GM21447 (cell line): ENCODE measurements around the gene RABGAP1L.
"Not testable (repeated sequence)": the region's sequence is repeated elsewhere in the genome, so short reads cannot be mapped to it uniquely, and the experiment has no call there.

Source experiments
- ATAC-seq: cut with Tn5 transposase; IDR thresholded peaks from one replicate; pipeline ENCODE4 v1.9.1; 2021; ENCODE audit not compliant: unreplicated experiment

RABGAP1L gene

DNA sequence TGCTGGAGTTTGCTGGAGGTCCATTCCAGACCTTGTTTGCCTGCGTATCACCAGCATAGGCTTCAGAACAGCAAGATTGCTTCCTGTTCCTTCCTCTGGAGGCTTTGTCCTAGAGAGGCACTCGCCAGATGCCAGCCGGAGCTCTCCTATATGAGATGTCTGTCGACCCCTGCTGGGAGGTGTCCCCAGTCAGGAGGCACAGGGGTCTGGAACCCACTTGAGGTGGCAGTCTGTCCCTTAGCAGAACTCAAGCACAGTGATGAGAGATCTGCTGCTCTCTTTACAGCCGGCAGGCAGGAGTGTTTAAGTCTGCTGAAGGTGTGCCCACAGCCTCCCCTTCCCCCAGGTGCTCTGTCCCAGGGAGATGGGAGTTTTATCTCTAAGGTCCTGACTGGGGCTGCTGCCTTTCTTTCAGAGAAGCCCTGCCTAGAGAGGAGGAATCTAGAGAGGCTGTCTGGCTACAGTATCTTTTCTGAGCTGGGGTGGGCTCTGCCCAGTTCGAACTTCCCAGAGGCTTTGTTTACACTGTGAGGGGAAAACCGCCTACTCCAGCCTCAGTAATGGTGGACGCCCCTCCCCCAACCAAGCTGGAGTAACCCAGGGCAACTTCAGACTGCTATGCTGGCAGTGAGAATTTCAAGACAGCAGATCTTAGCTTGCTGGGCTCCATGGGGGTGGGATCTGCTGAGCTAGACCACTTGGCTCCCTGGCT, 493.4 kb downstream of the RABGAP1L start:
- ATAC-seq = no peak

DNA sequence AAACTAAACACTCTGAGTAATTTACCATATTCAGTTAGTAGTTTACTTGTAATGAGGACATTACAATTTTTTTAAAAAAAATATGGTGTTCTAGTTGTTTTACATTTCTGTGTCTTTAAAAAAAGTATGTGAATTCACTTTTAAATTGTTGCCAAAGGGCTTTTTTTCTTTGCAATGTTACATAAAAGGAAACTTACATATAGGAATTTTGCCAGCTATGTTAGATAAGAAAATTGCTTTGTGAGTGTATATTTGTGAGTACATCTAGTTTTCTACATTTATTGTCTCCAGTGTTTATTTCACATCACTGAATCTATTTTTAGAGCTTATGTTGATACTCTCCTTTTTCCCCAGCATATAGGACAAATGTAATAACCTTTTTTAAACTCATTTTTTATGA, 495.2 kb downstream of the RABGAP1L start:
- ATAC-seq = no peak

DNA sequence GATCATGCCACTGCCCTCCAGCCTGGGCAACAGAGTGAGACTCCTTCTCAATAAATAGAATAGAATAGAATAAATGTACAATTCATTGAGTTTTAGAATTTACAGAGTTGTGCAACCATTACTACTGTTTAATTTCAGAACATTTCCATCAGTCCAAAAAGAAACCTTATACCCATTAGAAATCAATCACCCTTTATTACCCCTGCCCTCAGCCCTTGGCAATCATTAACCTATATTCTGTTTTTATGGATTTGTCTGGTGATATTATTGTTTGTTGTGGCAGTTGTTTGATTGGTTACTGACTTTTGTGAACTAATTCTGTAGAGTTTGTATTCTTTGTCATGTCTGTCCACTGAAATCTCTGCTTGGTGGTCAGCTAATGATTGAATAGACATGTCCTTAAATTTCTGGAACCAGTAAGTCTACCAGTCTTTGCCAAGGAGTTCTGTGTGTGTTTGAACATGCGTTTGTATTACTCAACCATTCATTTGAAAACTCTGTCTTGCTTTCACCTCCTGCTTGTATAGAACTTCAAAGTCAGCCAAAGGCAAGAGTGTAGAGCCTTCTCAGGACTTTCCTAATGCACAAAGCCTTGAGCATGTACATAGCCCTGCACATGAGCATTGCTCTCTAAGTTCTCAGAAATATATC, 497.2 kb downstream of the RABGAP1L start:
- ATAC-seq = no peak

DNA sequence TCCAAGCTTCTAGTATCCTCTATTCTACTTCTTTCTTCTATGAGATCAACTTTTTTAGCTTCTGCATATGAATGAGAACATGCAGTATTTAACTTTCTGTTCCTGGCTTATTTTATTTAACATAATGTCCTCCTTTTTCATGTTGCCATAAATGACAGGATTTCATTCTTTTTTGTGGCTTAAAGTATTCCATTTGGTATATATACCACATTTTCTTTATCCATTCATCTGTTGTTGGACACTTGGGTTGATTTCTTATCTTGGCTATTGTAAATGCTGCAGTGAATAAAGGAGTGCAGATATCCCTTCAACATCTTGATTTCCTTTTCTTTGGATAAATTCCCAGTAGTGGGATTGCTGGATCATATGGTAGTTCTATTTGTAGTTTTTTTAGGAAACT, 498.1 kb downstream of the RABGAP1L start:
- ATAC-seq = no peak

DNA sequence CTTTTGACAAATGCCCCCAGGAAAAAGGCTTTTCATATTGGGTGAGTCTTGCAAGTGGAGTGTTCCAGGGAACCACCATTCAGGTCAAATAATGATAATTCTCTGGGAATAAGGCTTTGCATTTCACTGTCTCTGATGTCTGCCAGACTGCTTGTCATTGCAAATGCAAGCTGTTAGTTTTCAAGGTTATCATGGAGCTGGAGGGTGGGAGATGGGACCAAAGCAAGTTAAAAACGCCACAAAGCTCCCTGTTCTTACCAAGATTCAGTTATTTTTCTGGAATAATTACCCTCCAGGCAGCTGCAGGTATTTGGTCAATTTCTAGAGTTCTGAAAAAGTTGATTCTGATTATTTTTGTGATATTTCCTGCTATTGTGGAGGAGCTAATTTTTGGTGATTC, 498.6 kb downstream of the RABGAP1L start:
- ATAC-seq = no peak

DNA sequence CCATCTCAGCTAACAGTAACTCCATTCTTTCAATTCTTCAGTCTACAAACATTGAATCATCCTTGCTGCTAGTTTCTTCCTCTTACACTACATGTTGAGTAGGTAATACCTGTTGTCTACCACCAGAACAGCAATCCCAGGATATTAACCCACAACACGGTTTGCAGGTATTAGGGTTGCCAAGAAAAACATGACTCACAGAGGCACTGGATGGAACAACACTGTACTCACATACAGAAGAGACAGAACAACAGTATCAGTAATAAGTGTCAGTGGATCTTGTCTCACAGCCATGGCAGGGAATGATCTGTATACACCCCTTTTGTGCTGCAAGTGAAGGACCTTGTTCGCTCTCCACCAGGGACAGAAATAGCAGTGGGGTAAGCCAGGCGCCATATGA, 500.5 kb downstream of the RABGAP1L start:
- no peak for ATAC-seq

DNA sequence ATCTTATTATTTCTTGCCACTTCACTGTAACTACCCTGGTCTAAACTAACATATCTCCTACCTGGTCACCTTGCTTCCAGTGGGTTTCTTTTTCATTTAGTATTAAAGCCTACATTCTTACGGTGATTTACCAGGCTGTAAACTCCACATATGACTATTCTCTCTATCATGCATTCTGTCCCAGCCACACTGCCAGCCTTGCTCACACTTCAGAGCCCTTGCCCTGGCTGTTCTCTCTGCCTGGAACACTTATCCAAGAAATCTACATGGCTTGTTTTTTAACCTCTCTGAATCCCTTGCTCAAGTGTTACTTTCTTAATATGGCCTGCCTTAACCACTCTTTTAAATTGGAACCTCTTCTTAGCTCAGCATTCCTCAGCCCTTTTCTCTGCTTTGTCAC, 501.2 kb downstream of the RABGAP1L start:
- no peak for ATAC-seq

DNA sequence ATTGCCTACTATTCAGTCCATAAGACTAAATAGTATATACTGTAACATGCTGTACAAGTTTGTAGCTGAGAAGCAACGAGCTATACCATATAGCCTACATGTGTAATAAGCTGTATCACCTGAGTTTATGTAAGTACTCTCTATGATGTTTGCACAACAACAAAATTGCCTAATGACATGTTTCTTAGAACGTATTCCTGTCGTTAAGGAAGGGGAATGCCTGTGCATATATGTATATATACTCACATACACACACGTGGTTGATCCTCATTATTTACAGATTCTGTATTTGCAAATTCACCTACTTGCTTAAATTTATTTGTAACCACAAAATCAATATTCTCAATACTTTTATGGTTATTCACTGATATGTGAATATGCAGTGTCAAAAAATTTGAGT, 504.0 kb downstream of the RABGAP1L start:
- ATAC-seq = no peak

DNA sequence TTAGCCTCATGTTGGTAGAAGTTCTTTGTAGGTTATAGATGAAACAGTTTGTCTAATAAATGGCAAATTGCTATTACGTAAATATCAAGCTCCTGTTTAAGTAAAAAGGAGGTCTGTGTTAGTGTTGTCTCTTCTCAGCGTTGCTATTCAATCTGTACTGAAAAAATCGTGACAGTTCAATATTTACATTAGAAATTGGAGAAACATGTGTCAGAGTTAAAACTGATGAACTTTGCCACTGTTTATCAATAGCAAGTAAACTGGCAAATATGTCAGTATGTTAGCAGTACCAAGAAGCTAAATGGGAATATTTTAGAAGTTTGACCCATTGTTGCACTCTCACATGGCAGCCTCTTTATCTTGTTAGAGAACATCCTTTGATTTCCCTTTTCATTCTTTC, 506.9 kb downstream of the RABGAP1L start:
- ATAC-seq = no peak

DNA sequence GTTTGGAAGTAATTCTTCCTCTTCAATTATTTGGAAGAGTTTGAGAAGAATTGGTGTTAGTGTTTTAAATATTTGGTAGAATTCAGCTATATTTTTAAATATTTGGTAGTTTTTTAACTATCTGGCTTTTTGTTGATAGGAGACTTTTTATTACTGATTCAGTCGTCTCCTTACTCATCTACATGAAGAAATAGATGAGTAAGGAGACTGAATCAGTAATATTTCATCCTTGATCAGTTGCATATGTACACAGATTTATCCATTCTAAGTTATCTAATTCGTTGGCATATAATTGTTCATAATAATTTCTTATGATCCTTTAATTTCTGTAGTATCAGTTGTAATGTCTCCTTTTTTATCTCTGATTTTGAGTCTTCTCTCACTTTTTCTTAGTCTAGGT, 512.5 kb downstream of the RABGAP1L start:
- ATAC-seq = no peak

DNA sequence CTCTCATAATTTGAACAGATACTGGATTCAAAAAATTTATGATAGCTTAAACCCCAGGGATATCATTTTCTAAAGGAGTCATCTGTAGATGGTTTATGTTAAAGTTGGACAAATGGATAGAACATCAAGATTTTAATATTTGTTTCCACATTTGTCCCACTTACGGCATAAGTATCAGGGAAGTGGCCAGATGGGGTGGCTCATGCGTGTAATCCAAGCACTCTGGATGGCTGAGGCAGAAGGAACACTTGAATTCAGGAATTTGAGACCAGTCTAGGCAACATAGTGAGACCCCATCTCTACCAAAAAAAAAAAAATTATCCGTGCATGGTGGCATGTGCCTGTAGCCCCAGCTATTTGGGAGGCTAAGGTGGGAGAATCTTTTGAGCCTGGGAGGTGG, 517.5 kb downstream of the RABGAP1L start:
- ATAC-seq = no peak

DNA sequence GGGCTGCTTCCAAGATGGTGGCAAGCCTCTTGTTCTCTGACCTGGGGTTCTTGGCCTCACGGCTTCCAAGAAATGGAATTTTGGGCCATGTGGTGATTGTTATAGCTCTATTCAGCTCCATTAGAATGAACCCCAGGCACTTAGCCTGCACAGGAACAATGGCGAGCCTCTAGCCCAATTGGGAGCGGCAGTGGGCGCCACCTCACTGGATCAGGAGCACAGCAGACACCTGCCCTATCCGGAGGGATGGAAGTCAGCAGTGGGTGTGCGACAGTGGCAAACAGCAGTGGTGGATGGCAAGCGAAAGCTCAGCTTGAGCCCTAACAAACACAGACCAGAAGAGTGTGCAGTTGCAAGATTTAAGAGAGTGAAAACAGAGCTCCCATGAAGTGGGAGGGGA, 519.3 kb downstream of the RABGAP1L start:
- no peak for ATAC-seq

DNA sequence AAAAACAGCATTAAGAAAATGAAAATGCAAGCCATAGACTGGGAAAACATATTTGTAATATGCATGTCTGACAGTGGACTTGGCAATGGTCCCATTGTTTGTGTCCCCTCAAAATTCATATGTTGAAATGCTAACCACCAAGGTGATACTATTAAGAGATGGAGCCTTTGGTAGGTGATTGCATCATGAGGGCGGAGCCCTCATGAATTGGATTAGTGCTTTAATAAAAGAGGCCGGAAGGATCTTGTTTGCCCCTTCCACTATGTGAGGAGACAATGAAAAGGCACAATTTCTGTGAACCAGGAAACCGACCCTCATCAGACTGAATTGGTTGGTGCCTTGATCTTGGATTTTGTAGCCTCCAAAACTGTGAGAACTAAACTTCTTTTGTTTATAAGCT, 520.8 kb downstream of the RABGAP1L start:
- ATAC-seq = no peak

DNA sequence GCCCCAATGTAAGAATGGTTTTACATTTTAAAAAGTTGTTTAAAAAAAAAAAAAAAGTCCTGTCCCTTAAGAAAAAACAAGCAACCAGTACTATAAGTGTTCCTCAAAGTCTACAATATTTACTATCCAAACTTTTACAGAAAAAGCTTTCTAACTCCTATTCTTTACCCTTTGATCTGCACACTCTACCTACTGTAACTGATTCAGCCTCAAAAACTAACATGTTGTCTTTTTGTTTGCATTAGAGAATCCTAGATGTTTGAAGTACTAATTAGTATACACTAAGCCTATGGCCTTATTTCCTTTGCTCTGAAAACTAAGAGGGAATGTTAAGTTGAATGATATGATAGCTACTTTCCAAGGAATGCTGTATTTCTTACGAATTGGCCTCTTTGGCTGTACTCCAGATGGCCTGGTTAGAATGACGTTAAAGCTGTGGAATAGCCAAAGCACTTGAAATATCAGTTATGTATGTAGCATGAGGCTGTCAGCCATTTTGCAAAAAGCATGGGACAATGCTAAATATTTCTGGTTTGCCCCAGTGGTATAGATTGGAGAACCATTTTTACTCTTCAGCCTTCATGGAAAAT, 523.2 kb downstream of the RABGAP1L start:
- ATAC-seq = no peak

DNA sequence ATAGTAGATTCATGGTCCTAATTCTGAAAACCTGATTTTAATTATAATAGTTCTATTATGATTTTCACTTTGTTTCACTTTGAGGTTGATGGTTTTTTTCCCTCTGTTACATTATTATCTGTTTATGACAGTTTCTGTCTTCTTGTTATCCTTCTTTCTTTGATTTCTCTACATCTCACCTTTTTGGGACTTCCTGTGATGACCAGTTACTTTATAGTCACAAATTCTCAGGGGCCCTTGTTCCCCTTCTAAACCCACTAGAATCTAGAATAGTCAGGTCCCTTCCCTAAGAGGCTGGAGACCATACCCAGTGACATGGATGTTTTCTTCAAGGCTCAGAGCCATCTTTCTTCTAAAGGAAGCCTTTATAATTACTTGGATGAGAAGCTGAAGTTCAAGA, 526.9 kb downstream of the RABGAP1L start:
- no peak for ATAC-seq

DNA sequence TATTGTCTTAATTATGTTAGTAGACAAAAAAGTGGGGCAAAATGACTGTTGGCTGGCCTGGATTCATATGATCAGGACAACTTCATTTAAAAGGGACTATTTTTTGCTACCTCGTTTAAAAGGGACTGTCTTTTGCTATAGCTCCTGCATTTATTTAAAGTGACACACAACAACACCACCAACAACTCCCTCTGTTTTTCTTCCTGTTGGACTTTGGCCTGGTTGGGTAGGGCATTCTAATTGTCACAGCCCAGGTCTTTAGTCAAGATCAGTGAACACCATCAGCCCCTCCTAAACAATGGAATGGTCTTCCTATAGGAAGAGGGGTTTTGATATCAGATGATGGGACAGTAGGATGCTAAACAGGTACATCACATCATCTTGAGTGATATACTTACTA, 530.2 kb downstream of the RABGAP1L start:
- no peak for ATAC-seq

DNA sequence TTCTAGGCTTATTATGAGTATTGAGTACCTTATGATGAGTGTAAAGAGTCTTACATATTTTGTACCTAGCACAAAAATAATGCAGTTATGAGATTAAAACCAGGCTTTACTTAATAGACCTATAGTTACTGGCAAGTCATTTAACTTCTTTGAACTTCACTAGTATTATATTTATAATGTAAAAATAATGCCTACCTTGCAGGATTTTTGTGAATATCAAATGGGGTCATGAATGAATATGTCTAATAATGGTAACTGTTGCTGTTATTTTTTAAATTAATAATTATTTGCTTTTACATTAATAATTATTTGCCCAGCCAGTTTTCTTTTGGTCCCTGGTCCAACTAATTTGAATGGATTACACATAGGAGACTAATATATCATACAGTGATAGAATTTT, 530.9 kb downstream of the RABGAP1L start:
- ATAC-seq = no peak

DNA sequence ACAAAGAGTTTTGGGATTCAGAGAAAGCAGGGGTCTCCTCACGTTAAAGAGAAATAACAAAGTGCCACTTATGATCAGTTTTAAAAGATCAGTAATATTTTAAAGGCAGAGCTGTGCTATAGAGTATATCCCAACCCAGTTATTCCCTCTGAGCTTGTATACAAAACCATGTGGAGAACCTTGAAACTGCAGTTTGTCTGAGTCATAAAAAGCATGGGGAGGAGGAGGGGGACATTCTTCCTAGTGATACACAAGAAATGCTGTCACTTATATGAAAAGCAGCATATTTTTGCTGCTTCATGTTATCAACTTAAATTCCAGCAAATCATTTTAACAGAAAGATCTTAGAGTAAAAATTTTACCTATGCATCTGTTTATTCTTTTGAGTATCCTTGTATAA, 533.0 kb downstream of the RABGAP1L start:
- no peak for ATAC-seq

DNA sequence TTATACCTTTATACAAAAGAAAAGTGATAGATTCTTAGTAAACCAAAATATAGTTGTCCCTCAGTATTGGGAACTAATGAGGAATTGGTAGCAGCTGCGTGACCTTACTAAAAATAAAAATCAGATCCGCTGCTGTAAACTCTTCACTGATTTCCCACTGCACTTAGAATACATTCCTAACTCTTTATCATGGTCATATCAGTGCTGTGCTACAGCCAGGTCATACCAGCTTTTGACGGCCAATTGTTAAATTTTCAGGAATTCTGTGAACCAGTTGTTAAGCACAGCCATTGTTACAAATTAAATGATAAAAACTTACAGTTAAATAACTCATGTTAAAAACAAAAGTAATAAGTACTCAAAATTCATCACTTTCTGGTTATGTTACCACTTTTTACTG, 533.8 kb downstream of the RABGAP1L start:
- ATAC-seq = no peak

DNA sequence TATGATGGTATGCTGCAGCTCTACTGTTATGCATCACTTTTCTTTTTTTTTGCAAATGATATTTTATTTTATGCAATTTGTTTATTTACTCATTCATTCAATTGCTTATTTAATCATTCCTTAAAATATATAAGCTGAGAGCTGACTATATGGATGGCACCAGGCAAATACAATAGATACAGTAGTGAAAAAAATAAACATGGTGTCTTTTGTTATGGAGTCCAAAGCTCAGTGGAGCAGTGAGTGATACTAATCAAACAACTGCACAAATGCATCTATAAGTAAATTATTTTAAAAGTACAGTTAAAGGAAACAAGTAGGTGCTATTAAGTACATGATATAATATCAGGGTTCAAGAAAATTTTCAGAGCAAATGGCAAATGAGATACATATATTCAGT, 534.2 kb downstream of the RABGAP1L start:
- not testable (repeated sequence) for ATAC-seq

DNA sequence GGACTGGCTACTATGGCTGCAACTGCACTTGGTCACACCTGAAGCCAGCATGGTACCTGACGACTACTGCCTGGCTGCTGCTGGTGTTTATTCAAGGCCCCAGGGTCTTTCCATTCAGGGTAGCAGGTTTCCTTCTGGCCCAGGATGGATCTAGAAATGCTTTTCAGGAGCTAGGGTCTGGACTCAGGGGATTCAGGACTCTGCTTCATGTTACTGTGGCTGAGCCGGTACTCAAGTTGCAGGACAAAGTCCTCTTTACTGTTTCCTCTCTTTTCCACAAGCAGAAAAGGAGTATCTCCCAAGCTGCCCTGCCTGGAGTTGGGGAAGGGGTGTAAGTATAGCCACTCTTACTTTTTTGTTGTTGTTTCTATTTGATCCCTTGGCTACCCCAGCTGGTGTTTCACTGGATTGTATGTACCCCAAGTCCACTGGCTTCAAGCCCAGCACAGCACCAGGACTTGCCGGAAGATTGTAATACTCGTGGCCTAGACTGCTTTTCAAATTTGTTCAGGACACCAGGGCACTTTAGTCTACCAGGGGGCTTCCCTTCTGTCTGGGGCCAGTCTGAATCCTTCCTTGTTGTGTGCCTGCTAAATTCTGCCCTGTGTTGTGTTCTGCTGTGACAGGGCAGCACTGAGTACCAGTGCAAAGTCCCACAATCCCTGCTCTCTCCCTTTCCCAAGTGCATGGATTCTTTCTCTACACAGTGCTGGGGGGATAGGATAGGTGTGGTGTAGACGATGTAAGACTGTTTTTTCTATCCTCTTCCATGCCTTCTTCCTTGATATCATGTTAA, 536.9 kb downstream of the RABGAP1L start:
- ATAC-seq = no peak

DNA sequence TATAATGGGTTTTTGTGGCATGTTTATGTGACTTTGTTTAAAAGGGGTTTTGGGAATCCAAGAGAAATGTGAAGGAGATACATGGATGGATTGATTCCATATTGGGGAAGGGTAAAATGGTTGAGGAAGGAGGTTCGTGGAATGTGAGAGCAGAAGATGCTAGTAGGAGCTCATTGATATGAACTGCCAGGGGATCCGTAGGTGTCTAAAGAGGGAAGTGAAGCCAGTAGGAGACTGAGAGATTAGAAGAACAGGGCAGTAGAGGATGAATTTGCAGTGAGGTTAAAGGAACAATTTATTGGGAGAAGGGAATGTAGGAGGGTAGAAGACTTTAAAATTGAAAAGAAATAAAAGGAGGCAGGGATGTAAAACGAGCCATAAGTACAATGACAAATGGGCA, 541.0 kb downstream of the RABGAP1L start:
- ATAC-seq = no peak
